HepG2 (cell line): ENCODE results near the gene ADRM1. TPM values are rescaled to one million over a fixed set of nuclear protein-coding genes. Genes with fewer than 3 reads are reported as not detected.

Experiments used
- ELF1 ChIP-seq: sonication (generic); formaldehyde crosslinking; IDR thresholded peaks from 2 replicates; pipeline ENCODE4 v1.4.0; 2020; ENCODE audit warnings: missing genetic modification reagents
- HNF1B ChIP-seq: sonication (generic); formaldehyde crosslinking; IDR thresholded peaks from 2 replicates; pipeline ENCODE4 v1.5.1; 2020; ENCODE audit warnings: mild to moderate bottlenecking, moderate library complexity, missing genetic modification reagents
- SOX13 ChIP-seq, 3 experiments: fragments of 450-650 bp in 1 of 3; sonication (generic) in 1 of 3; formaldehyde crosslinking in 1 of 3; IDR thresholded peaks in 2 of 3; conservative IDR thresholded peaks in 1 of 3; 2 replicates each; pipeline versions ENCODE4 v1.5.0 to v1.6.1; 2016 to 2020; ENCODE audit warnings: antibody characterized with exemption in 1 of 3, mild to moderate bottlenecking in 1 of 3, missing compliant biosample characterization in 1 of 3, missing genetic modification reagents in 1 of 3, moderate library complexity in 1 of 3
- SOX5 ChIP-seq: IDR thresholded peaks from 2 replicates; pipeline ENCODE4 v1.6.1; 2016; ENCODE audit warnings: borderline replicate concordance
- SRF ChIP-seq: IDR thresholded peaks from 2 replicates; pipeline ENCODE4 v1.6.1; 2011; ENCODE audit warnings: mild to moderate bottlenecking, low read depth, low read length, moderate library complexity
- THRA ChIP-seq: sonication (generic); formaldehyde crosslinking; IDR thresholded peaks from 2 replicates; pipeline ENCODE4 v1.4.0; 2020; ENCODE audit warnings: missing genetic modification reagents, borderline replicate concordance
- ZFY ChIP-seq: sonication (generic); formaldehyde crosslinking; IDR thresholded peaks from 2 replicates; pipeline ENCODE4 v1.4.0; 2020; ENCODE audit warnings: missing genetic modification reagents
- ZNF180 ChIP-seq: sonication (generic); formaldehyde crosslinking; IDR thresholded peaks from 2 replicates; pipeline ENCODE4 v1.4.0; 2020; ENCODE audit warnings: low read depth, missing genetic modification reagents, borderline replicate concordance
- ZNF382 ChIP-seq: sonication (generic); formaldehyde crosslinking; IDR thresholded peaks from 2 replicates; pipeline ENCODE4 v1.5.0; 2020; ENCODE audit warnings: missing genetic modification reagents, mild to moderate bottlenecking, borderline replicate concordance
- ZNF430 ChIP-seq: sonication (generic); formaldehyde crosslinking; IDR thresholded peaks from 2 replicates; pipeline ENCODE4 v1.9.0; 2021; ENCODE audit warnings: mild to moderate bottlenecking, missing genetic modification reagents
- ZNF576 ChIP-seq: sonication (generic); formaldehyde crosslinking; IDR thresholded peaks from 2 replicates; pipeline ENCODE4 v1.4.0; 2020; ENCODE audit warnings: mild to moderate bottlenecking, missing genetic modification reagents
- ZNF713 ChIP-seq: sonication (generic); formaldehyde crosslinking; IDR thresholded peaks from 2 replicates; pipeline ENCODE4 v1.4.0; 2020; ENCODE audit warnings: mild to moderate bottlenecking, missing genetic modification reagents
- polyA plus RNA-seq, 8 experiments: library from polyadenylated mRNA; depleted of rRNA in 3 of 8; stranded (reverse) in 7 of 8; unstranded in 1 of 8; fragments of >200 nt; fragmentation: Illumina TruSeq in 4 of 8; extraction: Trizol in 4 of 8; gene quantifications; 2 replicates each; pipeline versions ENCODE4 v1.2.1 to v1.2.3, GENCODE V29; 2011 to 2016; ENCODE audit warnings: low read depth in 4 of 8, missing spikeins in 1 of 8, mixed read lengths in 1 of 8; ENCODE audit not compliant: insufficient read depth in 1 of 8
- total RNA-seq, 5 experiments: library from RNA; depleted of rRNA; stranded (reverse); fragments of >200 nt; fragmentation: Illumina TruSeq; extraction: Trizol; gene quantifications; 2 replicates each; pipeline ENCODE4 v1.2.3, GENCODE V29; 2016; ENCODE audit warnings: low read depth in 1 of 5
- TF ChIP-seq, protein P1 (sequence below): sonication (generic); formaldehyde crosslinking; IDR thresholded peaks from 2 replicates; pipeline ENCODE4 v1.4.0; 2020; ENCODE audit warnings: missing genetic modification reagents
- TF ChIP-seq, protein P2 (sequence below): sonication (generic); formaldehyde crosslinking; IDR thresholded peaks from 2 replicates; pipeline ENCODE4 v1.4.0; 2020; ENCODE audit warnings: low read depth, mild to moderate bottlenecking, missing genetic modification reagents
- TF ChIP-seq, protein P3 (sequence below), 2 experiments: fragments of 450-650 bp in 1 of 2; sonication (generic) in 1 of 2; formaldehyde crosslinking; IDR thresholded peaks; 2 replicates each; pipeline versions ENCODE4 v1.5.0 to v1.8.0; 2020 to 2022; ENCODE audit warnings: mild to moderate bottlenecking in 1 of 2, missing genetic modification reagents in 1 of 2

ADRM1 gene
- total and polyA plus RNA-seq, 2 of the 13 experiments (the other 11 are each of a cell fraction or from before 2014, with no cell fraction given) = 92.9 to 154 TPM

DNA sequence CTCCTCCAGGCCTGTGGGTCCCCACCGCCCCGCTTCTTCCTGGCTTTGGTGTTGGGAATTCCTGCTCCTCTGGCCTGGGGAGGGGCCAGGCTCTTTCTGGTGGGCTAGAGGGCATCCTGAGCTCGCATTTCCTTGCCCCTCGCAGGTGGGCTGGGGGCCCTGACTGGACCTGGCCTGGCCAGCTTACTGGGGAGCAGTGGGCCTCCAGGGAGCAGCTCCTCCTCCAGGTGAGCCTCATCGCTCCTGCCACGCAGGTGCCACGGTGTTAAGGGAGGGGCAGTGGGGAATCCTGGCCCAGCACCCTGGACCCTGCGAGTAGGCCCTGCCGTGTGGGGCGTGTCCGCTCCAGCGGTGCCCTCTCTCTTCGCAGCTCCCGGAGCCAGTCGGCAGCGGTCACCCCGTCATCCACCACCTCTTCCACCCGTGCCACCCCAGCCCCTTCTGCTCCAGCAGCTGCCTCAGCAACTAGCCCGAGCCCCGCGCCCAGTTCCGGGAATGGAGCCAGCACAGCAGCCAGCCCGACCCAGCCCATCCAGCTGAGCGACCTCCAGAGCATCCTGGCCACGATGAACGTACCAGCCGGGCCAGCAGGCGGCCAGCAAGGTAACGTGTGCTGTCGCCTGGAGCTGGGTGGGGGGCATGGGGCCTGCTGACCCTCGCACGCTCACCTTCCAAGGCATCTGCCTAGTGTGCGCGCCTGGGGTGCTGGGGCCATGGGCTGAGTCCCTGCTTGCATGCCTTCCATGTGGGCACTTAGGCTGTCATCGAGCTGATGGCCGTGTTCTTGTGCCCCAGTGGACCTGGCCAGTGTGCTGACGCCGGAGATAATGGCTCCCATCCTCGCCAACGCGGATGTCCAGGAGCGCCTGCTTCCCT is 4.7 kb downstream of the ADRM1 start (continued):
- TF ChIP-seq, protein P1, sequence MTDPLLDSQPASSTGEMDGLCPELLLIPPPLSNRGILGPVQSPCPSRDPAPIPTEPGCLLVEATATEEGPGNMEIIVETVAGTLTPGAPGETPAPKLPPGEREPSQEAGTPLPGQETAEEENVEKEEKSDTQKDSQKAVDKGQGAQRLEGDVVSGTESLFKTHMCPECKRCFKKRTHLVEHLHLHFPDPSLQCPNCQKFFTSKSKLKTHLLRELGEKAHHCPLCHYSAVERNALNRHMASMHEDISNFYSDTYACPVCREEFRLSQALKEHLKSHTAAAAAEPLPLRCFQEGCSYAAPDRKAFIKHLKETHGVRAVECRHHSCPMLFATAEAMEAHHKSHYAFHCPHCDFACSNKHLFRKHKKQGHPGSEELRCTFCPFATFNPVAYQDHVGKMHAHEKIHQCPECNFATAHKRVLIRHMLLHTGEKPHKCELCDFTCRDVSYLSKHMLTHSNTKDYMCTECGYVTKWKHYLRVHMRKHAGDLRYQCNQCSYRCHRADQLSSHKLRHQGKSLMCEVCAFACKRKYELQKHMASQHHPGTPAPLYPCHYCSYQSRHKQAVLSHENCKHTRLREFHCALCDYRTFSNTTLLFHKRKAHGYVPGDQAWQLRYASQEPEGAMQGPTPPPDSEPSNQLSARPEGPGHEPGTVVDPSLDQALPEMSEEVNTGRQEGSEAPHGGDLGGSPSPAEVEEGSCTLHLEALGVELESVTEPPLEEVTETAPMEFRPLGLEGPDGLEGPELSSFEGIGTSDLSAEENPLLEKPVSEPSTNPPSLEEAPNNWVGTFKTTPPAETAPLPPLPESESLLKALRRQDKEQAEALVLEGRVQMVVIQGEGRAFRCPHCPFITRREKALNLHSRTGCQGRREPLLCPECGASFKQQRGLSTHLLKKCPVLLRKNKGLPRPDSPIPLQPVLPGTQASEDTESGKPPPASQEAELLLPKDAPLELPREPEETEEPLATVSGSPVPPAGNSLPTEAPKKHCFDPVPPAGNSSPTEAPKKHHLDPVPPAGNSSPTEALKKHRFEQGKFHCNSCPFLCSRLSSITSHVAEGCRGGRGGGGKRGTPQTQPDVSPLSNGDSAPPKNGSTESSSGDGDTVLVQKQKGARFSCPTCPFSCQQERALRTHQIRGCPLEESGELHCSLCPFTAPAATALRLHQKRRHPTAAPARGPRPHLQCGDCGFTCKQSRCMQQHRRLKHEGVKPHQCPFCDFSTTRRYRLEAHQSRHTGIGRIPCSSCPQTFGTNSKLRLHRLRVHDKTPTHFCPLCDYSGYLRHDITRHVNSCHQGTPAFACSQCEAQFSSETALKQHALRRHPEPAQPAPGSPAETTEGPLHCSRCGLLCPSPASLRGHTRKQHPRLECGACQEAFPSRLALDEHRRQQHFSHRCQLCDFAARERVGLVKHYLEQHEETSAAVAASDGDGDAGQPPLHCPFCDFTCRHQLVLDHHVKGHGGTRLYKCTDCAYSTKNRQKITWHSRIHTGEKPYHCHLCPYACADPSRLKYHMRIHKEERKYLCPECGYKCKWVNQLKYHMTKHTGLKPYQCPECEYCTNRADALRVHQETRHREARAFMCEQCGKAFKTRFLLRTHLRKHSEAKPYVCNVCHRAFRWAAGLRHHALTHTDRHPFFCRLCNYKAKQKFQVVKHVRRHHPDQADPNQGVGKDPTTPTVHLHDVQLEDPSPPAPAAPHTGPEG (CRISPR knock-in tag) = no peak
- 0 out of 2 replicates have a peak, but pooled peaks have one; percentile 39 for TF ChIP-seq ZFY
- no peak for TF ChIP-seq ZNF382 (CRISPR knock-in tag)
- TF ChIP-seq, protein P2, sequence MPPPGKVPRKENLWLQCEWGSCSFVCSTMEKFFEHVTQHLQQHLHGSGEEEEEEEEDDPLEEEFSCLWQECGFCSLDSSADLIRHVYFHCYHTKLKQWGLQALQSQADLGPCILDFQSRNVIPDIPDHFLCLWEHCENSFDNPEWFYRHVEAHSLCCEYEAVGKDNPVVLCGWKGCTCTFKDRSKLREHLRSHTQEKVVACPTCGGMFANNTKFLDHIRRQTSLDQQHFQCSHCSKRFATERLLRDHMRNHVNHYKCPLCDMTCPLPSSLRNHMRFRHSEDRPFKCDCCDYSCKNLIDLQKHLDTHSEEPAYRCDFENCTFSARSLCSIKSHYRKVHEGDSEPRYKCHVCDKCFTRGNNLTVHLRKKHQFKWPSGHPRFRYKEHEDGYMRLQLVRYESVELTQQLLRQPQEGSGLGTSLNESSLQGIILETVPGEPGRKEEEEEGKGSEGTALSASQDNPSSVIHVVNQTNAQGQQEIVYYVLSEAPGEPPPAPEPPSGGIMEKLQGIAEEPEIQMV = no peak
- no peak for TF ChIP-seq ZNF713 (CRISPR knock-in tag)
- no peak for TF ChIP-seq ZNF430
- TF ChIP-seq, protein P3, sequence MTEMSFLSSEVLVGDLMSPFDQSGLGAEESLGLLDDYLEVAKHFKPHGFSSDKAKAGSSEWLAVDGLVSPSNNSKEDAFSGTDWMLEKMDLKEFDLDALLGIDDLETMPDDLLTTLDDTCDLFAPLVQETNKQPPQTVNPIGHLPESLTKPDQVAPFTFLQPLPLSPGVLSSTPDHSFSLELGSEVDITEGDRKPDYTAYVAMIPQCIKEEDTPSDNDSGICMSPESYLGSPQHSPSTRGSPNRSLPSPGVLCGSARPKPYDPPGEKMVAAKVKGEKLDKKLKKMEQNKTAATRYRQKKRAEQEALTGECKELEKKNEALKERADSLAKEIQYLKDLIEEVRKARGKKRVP (CRISPR knock-in tag; IDR thresholded peaks at IDR 0.05) = no peak
- TF ChIP-seq THRA (CRISPR knock-in tag) = no peak
- no peak for TF ChIP-seq SOX5 (CRISPR knock-in tag)
- no peak for TF ChIP-seq ZNF180 (CRISPR knock-in tag)
- TF ChIP-seq ELF1 (CRISPR knock-in tag) = no peak
- TF ChIP-seq ZNF576 (CRISPR knock-in tag) = peak; percentile 89
- TF ChIP-seq SRF = no peak
- no peak for TF ChIP-seq HNF1B (CRISPR knock-in tag)
- no peak for TF ChIP-seq SOX13 (IDR thresholded peaks at IDR 0.05)
- TF ChIP-seq SOX13 (CRISPR knock-in tag; conservative IDR thresholded peaks at IDR 0.05 in 1 of 2, IDR thresholded peaks at IDR 0.05 in 1 of 2) = no peak
